IPS-15b (cell line): Measurements from ENCODE around the gene TCF15.

ENCODE experiments used
- H3K27me3 ChIP-seq: one replicate; pipeline ENCODE4 v1.6.1; 2013; ENCODE audit warnings: low read length; ENCODE audit not compliant: control insufficient read depth, insufficient read depth
- H3K36me3 ChIP-seq: one replicate; pipeline ENCODE4 v1.6.1; 2013; ENCODE audit warnings: low read length; ENCODE audit not compliant: control insufficient read depth, insufficient read depth
- H3K4me1 ChIP-seq: one replicate; pipeline ENCODE4 v1.6.1; 2013; ENCODE audit warnings: mild to moderate bottlenecking, low read length; ENCODE audit not compliant: control insufficient read depth, insufficient read depth
- H3K4me3 ChIP-seq: one replicate; pipeline ENCODE4 v1.5.1; 2013; ENCODE audit warnings: low read depth, low read length
- H3K9ac ChIP-seq: one replicate; pipeline ENCODE4 v1.6.1; 2013; ENCODE audit warnings: low read depth, mild to moderate bottlenecking, low read length
- H3K9me3 ChIP-seq: one replicate; pipeline ENCODE4 v1.6.1; 2013; ENCODE audit warnings: mild to moderate bottlenecking, low read length; ENCODE audit not compliant: control insufficient read depth, insufficient read depth

Gene TCF15

DNA sequence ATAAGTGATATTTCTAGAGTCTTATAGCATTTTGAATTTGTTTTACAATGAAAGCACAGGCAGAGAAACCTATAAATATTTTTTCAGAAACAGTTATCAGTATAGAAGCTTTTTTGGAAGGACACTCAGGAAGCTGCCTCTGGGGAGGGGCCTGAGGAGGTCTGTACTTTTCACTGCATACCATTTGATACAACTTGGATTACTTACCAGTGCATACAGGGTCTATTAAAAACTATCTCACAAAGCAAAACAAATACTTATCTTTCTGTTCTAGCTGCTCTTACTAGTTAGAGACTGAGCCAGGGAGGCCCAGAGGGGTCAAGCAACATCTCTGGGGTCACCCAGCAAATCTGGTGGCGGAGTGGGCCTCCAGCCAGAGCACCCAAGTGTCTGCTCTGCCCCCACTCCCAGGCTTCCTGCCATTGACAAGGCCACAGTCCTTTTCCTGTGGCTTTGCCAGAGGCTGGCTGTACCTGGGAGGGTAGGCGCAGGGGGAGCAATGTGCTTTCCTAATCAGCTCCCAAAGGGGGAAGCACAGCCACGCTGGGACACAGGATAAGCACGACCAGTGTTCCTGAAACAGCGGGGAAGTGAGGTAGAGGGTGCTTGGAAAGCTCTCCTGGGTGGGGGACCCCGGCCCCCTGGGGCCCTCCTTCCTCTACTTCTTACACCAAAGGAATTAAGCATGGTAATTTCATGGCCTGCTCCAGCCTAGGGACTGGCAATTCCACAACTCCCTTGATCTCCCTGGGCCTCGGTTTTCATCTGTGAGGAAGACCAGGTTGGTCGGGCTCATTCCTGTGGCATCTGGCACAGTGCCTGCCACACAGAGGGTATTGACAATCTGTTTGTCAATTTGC, 7.8 kb downstream of the TCF15 start:
- H3K27me3 ChIP-seq: no peaks in the 10 kb centered on the region
- H3K4me3 ChIP-seq: no peak overlapping the region
- no peak overlapping the region for H3K9ac ChIP-seq
- H3K9me3 ChIP-seq: no peaks in the 10 kb centered on the region
- H3K36me3 ChIP-seq: peaks cover 4% of the 10 kb centered on the region
- no peaks in the 10 kb centered on the region for H3K4me1 ChIP-seq

GRCh38 chr20:600736-601135, 9.4 kb downstream of the TCF15 start:
- Histone ChIP-seq H3K4me1 (no peaks in the 10 kb centered on the region), H3K9ac (no peak overlapping the region), H3K36me3 (peaks cover 4% of the 10 kb centered on the region), H3K27me3 (no peaks in the 10 kb centered on the region), H3K9me3 (no peaks in the 10 kb centered on the region), H3K4me3 (no peak overlapping the region)

DNA sequence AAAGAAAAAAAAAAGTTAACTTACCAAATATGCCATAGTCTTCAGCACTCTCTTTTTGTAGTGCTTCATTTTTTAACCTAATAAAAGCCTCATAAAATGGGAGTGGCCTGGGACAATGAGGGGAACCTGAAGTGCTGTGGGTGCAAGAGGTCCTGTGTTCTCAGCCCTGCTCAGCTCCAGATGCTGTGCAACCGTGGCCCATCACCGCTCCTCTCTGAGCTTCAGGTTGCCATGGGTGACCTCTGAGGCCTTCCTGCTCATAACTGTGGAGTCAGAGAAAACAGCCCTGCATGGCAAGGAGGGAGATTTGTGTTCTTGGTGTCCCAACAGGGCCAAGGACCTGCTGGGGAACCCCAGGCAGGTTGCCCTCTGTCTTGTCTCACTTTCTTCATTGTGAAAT, 10.0 kb downstream of the TCF15 start:
- H3K9ac ChIP-seq: no peak overlapping the region
- no peaks in the 10 kb centered on the region for H3K27me3 ChIP-seq
- no peak overlapping the region for H3K4me3 ChIP-seq
- no peaks in the 10 kb centered on the region for H3K9me3 ChIP-seq
- H3K4me1 ChIP-seq: no peaks in the 10 kb centered on the region
- peaks cover 4% of the 10 kb centered on the region for H3K36me3 ChIP-seq

- H3K4me1 ChIP-seq: no peaks in the 10 kb centered on the region
- no peak overlapping the region for H3K9ac ChIP-seq
These were observed 11.8 kb downstream of the TCF15 start for GRCh38 chr20:598133-598850.

DNA sequence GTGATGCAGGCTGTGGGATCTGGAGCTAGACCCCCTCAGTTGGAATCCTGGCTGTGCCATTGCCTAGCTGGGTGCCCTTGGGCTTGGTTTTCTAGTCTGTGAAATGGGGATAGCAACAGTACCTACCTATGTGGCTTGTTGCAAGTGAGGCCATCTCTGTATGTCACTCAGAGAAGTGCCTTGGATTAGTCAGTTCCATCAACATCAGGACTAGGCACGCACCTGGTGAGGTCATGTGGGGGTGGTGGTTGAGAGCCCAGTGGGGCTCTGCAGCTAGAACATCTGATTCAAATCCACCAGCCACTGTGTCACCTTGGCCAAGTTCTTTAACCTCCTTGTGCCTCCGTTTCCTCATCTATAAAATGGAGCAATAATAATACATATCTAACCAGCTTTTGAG, 12.5 kb downstream of the TCF15 start:
- H3K27me3 ChIP-seq: no peaks in the 10 kb centered on the region
- no peak overlapping the region for H3K4me3 ChIP-seq
- H3K36me3 ChIP-seq: no peaks in the 10 kb centered on the region
- H3K4me1 ChIP-seq: no peaks in the 10 kb centered on the region
- no peaks in the 10 kb centered on the region for H3K9me3 ChIP-seq
- H3K9ac ChIP-seq: no peak overlapping the region

More at GRCh38 chr20:598133-598850, 11.8 kb downstream of the TCF15 start:
- Histone ChIP-seq H3K36me3 (no peaks in the 10 kb centered on the region), H3K4me3 (no peak overlapping the region), H3K27me3 (no peaks in the 10 kb centered on the region), H3K9me3 (no peaks in the 10 kb centered on the region)

DNA sequence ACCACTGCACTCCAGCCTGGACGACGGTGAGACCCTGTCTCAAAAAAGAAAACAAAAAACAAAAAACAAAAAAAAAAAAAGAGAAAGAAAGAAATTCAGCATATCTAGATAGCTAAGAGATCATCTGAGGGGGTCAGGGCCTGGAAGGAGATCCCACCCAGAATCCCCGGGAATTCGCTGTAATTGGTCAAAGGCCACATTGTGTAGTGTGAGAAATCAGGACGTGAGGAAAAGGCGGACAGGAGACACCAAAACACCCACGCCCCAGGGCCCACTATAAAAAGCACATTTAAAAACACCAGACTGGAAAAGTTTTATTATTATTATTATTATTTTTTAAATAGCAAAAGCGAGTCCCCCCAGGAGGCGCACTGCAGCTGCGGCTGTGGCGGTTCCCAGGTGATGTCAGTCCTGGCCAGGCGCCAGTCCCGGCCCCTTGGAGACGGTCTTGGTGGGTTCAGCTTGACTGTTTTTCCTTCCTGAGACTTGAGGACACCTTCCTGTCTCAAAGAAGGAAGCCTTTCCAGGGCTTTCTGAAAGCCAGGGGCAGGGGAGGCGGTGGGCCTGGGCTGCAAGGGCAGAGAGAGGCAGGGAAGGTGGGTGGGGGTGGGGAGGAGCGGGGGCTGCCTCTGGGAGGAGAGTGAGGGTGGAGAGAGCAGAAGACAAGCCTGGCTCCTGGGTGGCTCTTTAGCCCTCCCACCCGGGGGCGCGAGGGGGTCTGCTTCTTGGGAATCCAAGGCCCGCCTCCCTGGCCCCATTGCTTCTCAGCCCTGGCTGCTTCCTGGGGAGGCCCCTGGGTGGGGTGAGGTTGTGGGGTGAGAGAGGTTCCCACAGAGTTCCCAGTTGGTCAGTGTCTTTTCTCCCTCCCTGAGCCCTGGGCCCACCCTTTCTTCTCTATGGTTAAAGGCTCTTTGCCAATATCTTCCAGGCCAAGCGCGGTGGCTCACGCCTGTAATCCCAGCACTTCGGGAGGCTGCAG, 14.5 kb downstream of the TCF15 start:
- H3K36me3 ChIP-seq: no peaks in the 10 kb centered on the region
- H3K4me1 ChIP-seq: no peaks in the 10 kb centered on the region
- H3K4me3 ChIP-seq: no peak overlapping the region
- no peaks in the 10 kb centered on the region for H3K9me3 ChIP-seq
- H3K9ac ChIP-seq: no peak overlapping the region
- no peaks in the 10 kb centered on the region for H3K27me3 ChIP-seq

GRCh38 chr20:592506-592905, 17.6 kb downstream of the TCF15 start:
- H3K4me3 ChIP-seq: no peak overlapping the region
- H3K9ac ChIP-seq: no peak overlapping the region
- H3K36me3 ChIP-seq: no peaks in the 10 kb centered on the region
- no peaks in the 10 kb centered on the region for H3K27me3 ChIP-seq
- H3K9me3 ChIP-seq: no peaks in the 10 kb centered on the region
- H3K4me1 ChIP-seq: no peaks in the 10 kb centered on the region

DNA sequence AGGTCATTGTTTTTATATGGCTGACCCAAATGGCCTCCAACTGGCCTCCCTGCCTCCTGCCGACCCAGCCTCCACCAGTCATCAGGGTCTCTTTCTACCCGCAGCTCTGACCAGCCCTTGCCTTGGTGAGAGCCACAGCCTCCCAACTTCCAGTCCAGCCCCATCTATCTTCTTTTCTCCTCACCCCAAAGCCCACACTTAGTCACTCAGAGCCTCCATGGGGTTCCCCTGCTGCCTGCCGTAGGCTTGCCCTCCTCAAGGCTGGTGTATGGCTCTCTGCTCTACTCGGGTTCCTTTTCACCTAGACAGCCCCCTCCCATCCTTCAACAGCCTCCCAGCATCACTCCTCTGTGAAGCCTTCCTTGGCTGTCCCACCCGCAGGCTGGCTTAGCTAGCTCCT, 18.2 kb downstream of the TCF15 start:
- no peaks in the 10 kb centered on the region for H3K4me1 ChIP-seq
- H3K9me3 ChIP-seq: no peaks in the 10 kb centered on the region
- no peak overlapping the region for H3K4me3 ChIP-seq
- H3K36me3 ChIP-seq: no peaks in the 10 kb centered on the region
- no peak overlapping the region for H3K9ac ChIP-seq
- no peaks in the 10 kb centered on the region for H3K27me3 ChIP-seq

- Histone ChIP-seq H3K4me3 (no peak overlapping the region), H3K9ac (no peak overlapping the region), H3K9me3 (no peaks in the 10 kb centered on the region), H3K4me1 (no peaks in the 10 kb centered on the region), H3K36me3 (no peaks in the 10 kb centered on the region), H3K27me3 (no peaks in the 10 kb centered on the region)
These were observed 21.0 kb downstream of the TCF15 start for GRCh38 chr20:588932-589672.

DNA sequence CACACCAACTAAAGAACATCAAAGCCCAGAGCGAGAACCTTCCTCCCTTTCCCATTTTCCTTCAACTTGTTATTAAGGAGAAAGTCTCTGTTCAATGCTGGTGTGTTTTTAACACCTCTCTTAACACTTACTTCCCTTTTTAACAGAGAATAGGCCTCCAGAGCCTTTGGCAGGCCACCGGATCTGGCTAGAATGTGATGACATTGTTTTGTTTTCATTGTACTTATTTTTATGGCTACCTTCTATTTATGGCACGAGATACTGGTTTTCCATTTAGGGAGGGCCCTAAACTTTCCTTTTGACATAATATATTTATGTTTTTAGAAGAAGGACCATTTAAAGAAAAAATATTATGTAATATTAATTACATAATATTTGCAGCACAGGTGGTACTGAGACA, 21.6 kb downstream of the TCF15 start:
- H3K27me3 ChIP-seq: no peaks in the 10 kb centered on the region
- no peaks in the 10 kb centered on the region for H3K4me1 ChIP-seq
- no peak overlapping the region for H3K9ac ChIP-seq
- no peaks in the 10 kb centered on the region for H3K9me3 ChIP-seq
- H3K4me3 ChIP-seq: no peak overlapping the region
- H3K36me3 ChIP-seq: no peaks in the 10 kb centered on the region

DNA sequence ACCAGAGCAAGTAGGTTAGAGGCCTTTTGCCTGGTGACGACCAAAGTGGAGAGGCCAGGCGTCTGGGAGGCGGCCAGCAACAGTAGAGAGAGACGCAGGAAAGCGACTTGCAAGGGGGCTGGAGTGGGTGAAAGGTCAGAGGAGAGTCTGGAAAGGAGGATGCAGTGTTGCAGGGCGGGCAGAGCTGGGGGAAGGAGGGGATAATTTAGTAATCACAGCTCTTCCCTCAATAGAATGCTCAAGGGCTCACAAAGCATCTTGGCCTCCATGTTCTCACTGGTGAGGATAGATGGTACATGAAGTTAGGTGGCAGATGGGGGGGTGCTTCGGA, 25.2 kb downstream of the TCF15 start:
- Histone ChIP-seq H3K9ac (no peak overlapping the region), H3K4me1 (no peaks in the 10 kb centered on the region), H3K9me3 (no peaks in the 10 kb centered on the region), H3K36me3 (no peaks in the 10 kb centered on the region), H3K4me3 (no peak overlapping the region), H3K27me3 (no peaks in the 10 kb centered on the region)
